Mucosa of descending colon (tissue), 3 donors: ENCODE results near the gene OR10G4. TPM values are rescaled to one million over a fixed set of nuclear protein-coding genes. Genes with fewer than 3 reads are reported as not detected.
"Not testable (repeated sequence)": the region's sequence is repeated elsewhere in the genome, so short reads cannot be mapped to it uniquely, and the experiment has no call there.

ENCODE experiments used
- ATAC-seq: fragments of 200-7000 bp; cut with Tn5 transposase; one replicate; pipeline ENCODE4 v1.9.1; 2020; ENCODE audit warnings: mild to moderate bottlenecking, moderate library complexity
- DNase-seq, 3 donors: peaks; one replicate each; pipeline ENCODE4 v3.0.0-alpha.2; 2020
- H3K36me3 ChIP-seq: fragments of 200-600 bp; one replicate; pipeline ENCODE4 v1.8.0; 2021; ENCODE audit warnings: low read depth, mild to moderate bottlenecking
- H3K4me1 ChIP-seq: fragments of 200-600 bp; one replicate; pipeline ENCODE4 v1.8.0; 2021; ENCODE audit warnings: low read depth, mild to moderate bottlenecking
- H3K4me3 ChIP-seq: fragments of 200-600 bp; one replicate; pipeline ENCODE4 v1.8.0; 2021; ENCODE audit warnings: mild to moderate bottlenecking
- H3K9me3 ChIP-seq: fragments of 200-600 bp; one replicate; pipeline ENCODE4 v1.8.0; 2021; ENCODE audit warnings: mild to moderate bottlenecking
- intact Hi-C, 2 donors: fragments of 100-400 bp; cut with DNase I in 1 of 2; cut with micrococcal nuclease in 1 of 2; formaldehyde crosslinking; loops; one replicate each; pipeline versions ENCODE4 v1.11.0 to v1.11.1; 2022; cut with DNase I, micrococcal nuclease
- total RNA-seq, 3 donors: library from RNA; stranded (reverse); fragmentation: NEBNext Ultra II Directional in 2 of 3; extraction: Animal tissue kit (Norgen Biotek cat#: 25700) in 2 of 3; gene quantifications; one replicate each; pipeline versions ENCODE4 v1.2.1 to v1.2.4, GENCODE V29; 2021 to 2023
- TF ChIP-seq, protein P1 (sequence below): fragments of 200-600 bp; IDR thresholded peaks from one replicate; pipeline ENCODE4 v1.8.0; 2022; ENCODE audit warnings: antibody characterized with exemption, mild to moderate bottlenecking
- donor health status: DM: no; HTN: no; CAD: no; lungs with moderate emphysema.
- donor health status: DM: no; HTN: no; CAD: no.
- donor health status: DM: no; HTN: yes; CAD: no.

OR10G4 gene
- total RNA-seq, 3 donors from 2014 or later: 0.41 to 0.55 TPM; not detected in 1

DNA sequence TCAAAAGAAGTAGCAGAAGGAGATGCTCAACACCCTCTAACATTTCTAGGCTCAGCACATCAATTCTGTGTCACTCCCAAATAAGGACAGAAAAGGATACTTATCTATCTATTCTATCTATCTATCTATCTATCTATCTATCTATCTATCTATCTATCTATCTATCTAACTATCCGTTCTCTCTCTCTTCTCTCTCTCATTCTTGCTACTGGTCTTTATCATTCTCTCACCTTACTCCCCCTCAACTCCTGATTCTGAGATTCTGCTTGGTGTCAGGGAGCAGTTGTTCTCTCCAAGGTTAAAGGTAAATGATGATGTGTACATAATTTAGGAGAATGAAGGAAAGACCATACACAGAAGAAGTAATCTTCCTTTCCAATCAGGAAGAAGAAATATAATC lies 17.7 kb upstream of the OR10G4 start, which contains the start of gene OR10G6:
TSS of gene OR10G6 (minus strand) at position 43 of the 400 bp plus-strand sequence. CDS start at position 43, 0 bp downstream.
- TF ChIP-seq, protein P1, sequence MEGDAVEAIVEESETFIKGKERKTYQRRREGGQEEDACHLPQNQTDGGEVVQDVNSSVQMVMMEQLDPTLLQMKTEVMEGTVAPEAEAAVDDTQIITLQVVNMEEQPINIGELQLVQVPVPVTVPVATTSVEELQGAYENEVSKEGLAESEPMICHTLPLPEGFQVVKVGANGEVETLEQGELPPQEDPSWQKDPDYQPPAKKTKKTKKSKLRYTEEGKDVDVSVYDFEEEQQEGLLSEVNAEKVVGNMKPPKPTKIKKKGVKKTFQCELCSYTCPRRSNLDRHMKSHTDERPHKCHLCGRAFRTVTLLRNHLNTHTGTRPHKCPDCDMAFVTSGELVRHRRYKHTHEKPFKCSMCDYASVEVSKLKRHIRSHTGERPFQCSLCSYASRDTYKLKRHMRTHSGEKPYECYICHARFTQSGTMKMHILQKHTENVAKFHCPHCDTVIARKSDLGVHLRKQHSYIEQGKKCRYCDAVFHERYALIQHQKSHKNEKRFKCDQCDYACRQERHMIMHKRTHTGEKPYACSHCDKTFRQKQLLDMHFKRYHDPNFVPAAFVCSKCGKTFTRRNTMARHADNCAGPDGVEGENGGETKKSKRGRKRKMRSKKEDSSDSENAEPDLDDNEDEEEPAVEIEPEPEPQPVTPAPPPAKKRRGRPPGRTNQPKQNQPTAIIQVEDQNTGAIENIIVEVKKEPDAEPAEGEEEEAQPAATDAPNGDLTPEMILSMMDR: no peak
- no peak within 1 kb of the TSS for H3K4me3 ChIP-seq
- no peaks in the 10 kb centered on the region for H3K4me1 ChIP-seq
- intact Hi-C loops: no loop called here
- no peaks in the 10 kb centered on the region for H3K36me3 ChIP-seq
- DNase-seq (no peak), ATAC-seq (no peak)
- no peaks in the 10 kb centered on the region for H3K9me3 ChIP-seq

DNA sequence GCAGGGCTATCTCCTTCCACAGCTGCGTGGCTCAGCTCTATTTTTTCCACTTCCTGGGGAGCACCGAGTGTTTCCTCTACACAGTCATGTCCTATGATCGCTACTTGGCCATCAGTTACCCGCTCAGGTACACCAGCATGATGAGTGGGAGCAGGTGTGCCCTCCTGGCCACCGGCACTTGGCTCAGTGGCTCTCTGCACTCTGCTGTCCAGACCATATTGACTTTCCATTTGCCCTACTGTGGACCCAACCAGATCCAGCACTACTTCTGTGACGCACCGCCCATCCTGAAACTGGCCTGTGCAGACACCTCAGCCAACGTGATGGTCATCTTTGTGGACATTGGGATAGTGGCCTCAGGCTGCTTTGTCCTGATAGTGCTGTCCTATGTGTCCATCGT lies 3.0 kb downstream of the OR10G4 start:
- H3K4me3 ChIP-seq, H3K4me1 ChIP-seq, H3K36me3 ChIP-seq, DNase-seq, H3K9me3 ChIP-seq, ATAC-seq, intact Hi-C loops: not testable (repeated sequence)

DNA sequence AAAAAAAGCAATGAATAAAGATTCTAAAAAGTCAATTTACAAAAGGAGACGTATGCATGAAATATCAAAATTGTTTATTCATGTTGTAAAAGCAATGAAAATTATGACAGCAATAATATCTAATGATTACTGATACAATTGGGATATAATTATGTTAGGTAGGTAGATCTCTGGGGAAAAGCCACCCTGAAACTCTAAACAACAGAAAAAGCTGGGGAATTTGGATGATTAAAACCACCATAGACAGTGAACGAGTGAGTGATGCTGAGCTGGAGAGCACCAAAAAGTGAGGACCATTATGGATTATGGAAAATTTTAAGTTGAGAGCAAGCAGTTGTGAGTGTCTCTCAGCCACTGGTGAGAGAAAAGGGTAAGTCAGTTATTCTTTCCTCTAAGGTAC lies 13.7 kb downstream of the OR10G4 start, which contains the start of gene OR10G8:
TSS of gene OR10G8 (plus strand) at position 301 of the 400 bp plus-strand sequence. CDS start 2,825 bp downstream, outside the sequence.
- Histone ChIP-seq H3K4me1 (no peaks in the 10 kb centered on the region), H3K4me3 (no peak within 1 kb of the TSS), H3K9me3 (no peaks in the 10 kb centered on the region), H3K36me3 (no peaks in the 10 kb centered on the region)
- intact Hi-C loops: no loop called here
- TF ChIP-seq, protein P1: no peak
- no peak for DNase-seq
- ATAC-seq: no peak

DNA sequence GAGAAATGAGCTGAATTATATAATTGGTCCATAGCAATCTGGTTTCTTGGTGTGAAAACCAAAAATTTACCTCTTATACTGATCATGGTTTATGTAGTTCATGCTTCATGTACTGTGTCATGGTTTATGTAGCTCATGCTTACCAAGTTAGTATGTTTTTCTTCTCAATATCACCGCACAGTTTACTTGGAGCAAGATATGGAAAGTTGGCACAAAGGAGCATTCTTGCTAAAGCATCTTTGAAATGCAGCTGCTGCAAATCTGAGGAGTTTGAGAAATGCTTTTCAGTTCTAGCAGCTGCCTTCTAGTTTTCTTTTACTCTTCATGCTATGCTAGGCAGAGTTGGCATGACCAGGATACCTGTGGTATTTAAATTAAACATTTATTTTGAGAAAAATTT lies 23.9 kb downstream of the OR10G4 start:
- TF ChIP-seq, protein P1: no peak
- H3K4me1 ChIP-seq: no peaks in the 10 kb centered on the region
- H3K36me3 ChIP-seq: no peaks in the 10 kb centered on the region
- ATAC-seq: no peak
- intact Hi-C loops: no loop called here
- no peak overlapping the region for H3K4me3 ChIP-seq
- no peaks in the 10 kb centered on the region for H3K9me3 ChIP-seq
- DNase-seq: no peak

DNA sequence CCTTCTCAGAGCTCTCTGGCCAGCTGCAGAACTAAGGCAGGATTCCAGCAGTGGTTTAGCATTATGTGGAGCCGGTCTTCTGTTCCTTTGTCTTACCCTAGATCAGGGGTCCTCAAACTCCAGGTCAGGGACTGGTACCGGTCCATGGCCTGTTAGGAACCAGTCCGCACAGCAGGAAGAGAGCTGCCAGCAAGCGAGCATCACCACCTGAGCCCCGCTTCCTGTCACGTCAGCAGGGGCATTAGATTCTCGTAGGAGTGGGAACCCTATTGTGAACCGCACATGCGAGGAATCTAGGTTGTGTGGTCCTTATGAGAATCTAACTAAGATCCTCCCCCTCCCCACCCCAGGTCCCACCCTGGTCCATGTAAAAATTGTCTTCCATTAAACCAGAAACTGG lies 26.8 kb downstream of the OR10G4 start:
- Histone ChIP-seq H3K9me3 (no peaks in the 10 kb centered on the region), H3K36me3 (no peaks in the 10 kb centered on the region), H3K4me1 (no peaks in the 10 kb centered on the region), H3K4me3 (no peak overlapping the region)
- TF ChIP-seq, protein P1: no peak
- intact Hi-C loops: no loop called here
- ATAC-seq (no peak), DNase-seq (no peak)

DNA sequence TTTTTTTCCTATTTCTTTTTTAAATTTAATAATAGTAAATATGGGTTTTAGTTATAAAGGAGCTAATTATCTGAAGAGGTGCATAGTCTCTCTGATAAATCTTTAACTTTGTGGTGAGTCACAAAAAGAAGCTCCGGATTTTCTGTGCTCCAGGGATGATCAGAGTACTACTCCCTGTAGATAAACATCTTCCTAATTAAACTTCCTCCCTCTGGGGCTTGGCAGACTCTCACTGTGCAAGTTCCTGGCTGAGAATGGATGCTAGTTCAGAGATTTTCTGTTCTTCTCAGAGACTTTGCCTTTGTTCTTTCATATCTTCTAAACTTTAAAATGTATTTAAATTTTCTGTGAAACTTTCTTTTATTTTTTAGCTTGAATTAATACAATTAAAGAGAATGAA lies 28.5 kb downstream of the OR10G4 start, which contains the start of gene OR10G7:
TSS of gene OR10G7 (minus strand) at position 72 of the 400 bp plus-strand sequence. CDS start 2,324 bp downstream, outside the sequence.
- no peaks in the 10 kb centered on the region for H3K36me3 ChIP-seq
- H3K4me1 ChIP-seq: no peaks in the 10 kb centered on the region
- H3K9me3 ChIP-seq: no peaks in the 10 kb centered on the region
- H3K4me3 ChIP-seq: no peak within 1 kb of the TSS
- intact Hi-C loops: no loop called here
- no peak for ATAC-seq
- DNase-seq: no peak
- TF ChIP-seq, protein P1: no peak
